Type B pancreatic cell (in vitro differentiated cells): Measurements from ENCODE around the gene DGUOK. TPM values are rescaled to one million over a fixed set of nuclear protein-coding genes. Genes with fewer than 3 reads are reported as not detected.

Source experiments
- DNase-seq: peaks from one replicate; pipeline ENCODE4 v3.0.0; 2021; ENCODE audit warnings: mixed read lengths; ENCODE audit not compliant: unreplicated experiment; ENCODE audit errors: extremely low spot score
- H3K27ac Mint-ChIP-seq: 2 replicates; pipeline ENCODE4 v1.8.0; 2021; ENCODE audit warnings: mild to moderate bottlenecking, mixed read lengths
- H3K27me3 Mint-ChIP-seq: 2 replicates; pipeline ENCODE4 v1.8.0; 2021; ENCODE audit warnings: mixed read lengths
- H3K36me3 Mint-ChIP-seq: 2 replicates; pipeline ENCODE4 v1.8.0; 2021; ENCODE audit warnings: mixed read lengths
- H3K4me1 Mint-ChIP-seq: one replicate; pipeline ENCODE4 v1.8.0; 2021; ENCODE audit warnings: mixed read lengths; ENCODE audit not compliant: unreplicated experiment
- H3K4me3 Mint-ChIP-seq: 2 replicates; pipeline ENCODE4 v1.8.0; 2021; ENCODE audit warnings: mild to moderate bottlenecking, mixed read lengths
- H3K9me3 Mint-ChIP-seq: 2 replicates; pipeline ENCODE4 v1.8.0; 2021; ENCODE audit warnings: mixed read lengths
- total RNA-seq: library from RNA; stranded (reverse); gene quantifications from 2 replicates; pipeline ENCODE4 v1.2.1, GENCODE V29; 2021; ENCODE audit warnings: low replicate concordance
- TF ChIP-seq, protein P1 (sequence below): fragments of 200-600 bp; sonication (generic); conservative IDR thresholded peaks from 2 replicates; pipeline ENCODE4 v1.5.0; 2021; ENCODE audit warnings: antibody characterized with exemption, mild to moderate bottlenecking

The DGUOK gene
- total RNA-seq, 1 donor from 2014 or later = 73.4 TPM

DNA sequence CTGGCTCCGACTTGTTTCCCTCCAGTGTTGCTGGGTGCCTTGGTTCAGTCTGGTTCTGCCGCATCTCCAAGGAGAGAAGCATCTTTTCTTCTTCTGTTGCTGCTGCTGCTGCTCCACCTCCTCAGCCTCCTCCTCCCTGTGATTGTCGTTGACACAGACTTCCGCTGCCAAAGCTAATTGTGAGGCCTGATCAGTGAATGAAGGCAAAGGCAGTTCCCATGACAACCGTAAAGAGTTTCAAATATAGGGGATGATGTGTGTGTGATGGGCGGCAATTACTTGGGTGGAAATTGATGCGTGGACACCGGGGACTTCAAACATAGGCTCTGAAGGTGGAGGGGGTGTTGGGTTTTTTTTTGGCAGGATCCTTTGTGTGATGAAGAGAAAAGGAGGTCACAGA lies 71.8 kb downstream of the DGUOK start:
- Mint-ChIP-seq H3K9me3 (no peaks in the 10 kb centered on the region), H3K27me3 (no peaks in the 10 kb centered on the region), H3K4me1 (peaks cover 62% of the 10 kb centered on the region), H3K4me3 (peak overlapping the region; percentile 26), H3K27ac (peak overlapping the region; percentile 84), H3K36me3 (peaks cover 11% of the 10 kb centered on the region)
- DNase-seq = no peak
- TF ChIP-seq, protein P1, sequence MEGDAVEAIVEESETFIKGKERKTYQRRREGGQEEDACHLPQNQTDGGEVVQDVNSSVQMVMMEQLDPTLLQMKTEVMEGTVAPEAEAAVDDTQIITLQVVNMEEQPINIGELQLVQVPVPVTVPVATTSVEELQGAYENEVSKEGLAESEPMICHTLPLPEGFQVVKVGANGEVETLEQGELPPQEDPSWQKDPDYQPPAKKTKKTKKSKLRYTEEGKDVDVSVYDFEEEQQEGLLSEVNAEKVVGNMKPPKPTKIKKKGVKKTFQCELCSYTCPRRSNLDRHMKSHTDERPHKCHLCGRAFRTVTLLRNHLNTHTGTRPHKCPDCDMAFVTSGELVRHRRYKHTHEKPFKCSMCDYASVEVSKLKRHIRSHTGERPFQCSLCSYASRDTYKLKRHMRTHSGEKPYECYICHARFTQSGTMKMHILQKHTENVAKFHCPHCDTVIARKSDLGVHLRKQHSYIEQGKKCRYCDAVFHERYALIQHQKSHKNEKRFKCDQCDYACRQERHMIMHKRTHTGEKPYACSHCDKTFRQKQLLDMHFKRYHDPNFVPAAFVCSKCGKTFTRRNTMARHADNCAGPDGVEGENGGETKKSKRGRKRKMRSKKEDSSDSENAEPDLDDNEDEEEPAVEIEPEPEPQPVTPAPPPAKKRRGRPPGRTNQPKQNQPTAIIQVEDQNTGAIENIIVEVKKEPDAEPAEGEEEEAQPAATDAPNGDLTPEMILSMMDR = no peak

GRCh38 chr2:73998933-73999332 lies 72.3 kb downstream of the DGUOK start:
- peak overlapping the region; percentile 26 for H3K4me3 Mint-ChIP-seq
- no peaks in the 10 kb centered on the region for H3K27me3 Mint-ChIP-seq
- no peak for DNase-seq
- peaks cover 12% of the 10 kb centered on the region for H3K36me3 Mint-ChIP-seq
- H3K27ac Mint-ChIP-seq = peak overlapping the region; percentile 84
- TF ChIP-seq, protein P1 = no peak
- no peaks in the 10 kb centered on the region for H3K9me3 Mint-ChIP-seq
- peaks cover 60% of the 10 kb centered on the region for H3K4me1 Mint-ChIP-seq

- TF ChIP-seq, protein P1 = no peak
- Mint-ChIP-seq H3K27me3 (no peaks in the 10 kb centered on the region), H3K36me3 (peaks cover 8% of the 10 kb centered on the region), H3K9me3 (no peaks in the 10 kb centered on the region), H3K4me1 (peaks cover 65% of the 10 kb centered on the region), H3K4me3 (peak overlapping the region; percentile 81), H3K27ac (peak overlapping the region; percentile 84)
- DNase-seq = no peak
Measured at GRCh38 chr2:73999881-74000597, 73.4 kb downstream of the DGUOK start.

- H3K9me3 Mint-ChIP-seq = no peaks in the 10 kb centered on the region
- H3K4me1 Mint-ChIP-seq = peaks cover 69% of the 10 kb centered on the region
- peak overlapping the region; percentile 84 for H3K27ac Mint-ChIP-seq
- peaks cover 8% of the 10 kb centered on the region for H3K36me3 Mint-ChIP-seq
- TF ChIP-seq, protein P1 = no peak
- DNase-seq = no peak
- no peaks in the 10 kb centered on the region for H3K27me3 Mint-ChIP-seq
- peak overlapping the region; percentile 81 for H3K4me3 Mint-ChIP-seq
Measured at GRCh38 chr2:74000666-74001065, 74.0 kb downstream of the DGUOK start.

GRCh38 chr2:74001121-74001520 lies 74.4 kb downstream of the DGUOK start:
- peaks cover 72% of the 10 kb centered on the region for H3K4me1 Mint-ChIP-seq
- peak overlapping the region; percentile 81 for H3K4me3 Mint-ChIP-seq
- H3K9me3 Mint-ChIP-seq = no peaks in the 10 kb centered on the region
- no peaks in the 10 kb centered on the region for H3K27me3 Mint-ChIP-seq
- H3K27ac Mint-ChIP-seq = peak overlapping the region; percentile 83
- H3K36me3 Mint-ChIP-seq = peaks cover 8% of the 10 kb centered on the region
- DNase-seq = no peak
- TF ChIP-seq, protein P1 = no peak
